RWPE2 (cell line): Measurements from ENCODE around the gene GMEB1.

Source experiments
- ATAC-seq: fragments of 200-7000 bp; cut with Tn5 transposase; 3 replicates; pipeline ENCODE4 v1.9.1; 2021; ENCODE audit warnings: low read depth
- DNase-seq: peaks from one replicate; pipeline ENCODE4 v3.0.0-alpha.2; 2020; ENCODE audit warnings: low spot score
- H3K27ac ChIP-seq: fragments of 450-650 bp; 2 replicates; pipeline ENCODE4 v1.5.1; 2017; ENCODE audit warnings: mild to moderate bottlenecking; ENCODE audit not compliant: poor library complexity, severe bottlenecking
- H3K27me3 ChIP-seq: fragments of 250-450 bp; sonication (Bioruptor Pico); 2 replicates; pipeline ENCODE4 v1.5.1; 2021; ENCODE audit warnings: mild to moderate bottlenecking, moderate library complexity; ENCODE audit not compliant: insufficient read depth, poor library complexity, severe bottlenecking
- H3K36me3 ChIP-seq: fragments of 250-450 bp; sonication (Bioruptor Pico); 2 replicates; pipeline ENCODE4 v1.5.1; 2020; ENCODE audit warnings: low read depth, mild to moderate bottlenecking, moderate library complexity
- H3K4me1 ChIP-seq: fragments of 250-450 bp; sonication (Bioruptor Pico); 2 replicates; pipeline ENCODE4 v1.5.1; 2021; ENCODE audit warnings: mild to moderate bottlenecking, moderate library complexity; ENCODE audit not compliant: insufficient read depth, poor library complexity, severe bottlenecking
- H3K4me3 ChIP-seq: fragments of 250-450 bp; sonication (Bioruptor Pico); 2 replicates; pipeline ENCODE4 v1.5.1; 2021; ENCODE audit warnings: mild to moderate bottlenecking, moderate library complexity; ENCODE audit not compliant: severe bottlenecking
- H3K9me3 ChIP-seq: fragments of 250-450 bp; sonication (Bioruptor Pico); 2 replicates; pipeline ENCODE4 v1.5.1; 2021; ENCODE audit warnings: mild to moderate bottlenecking, moderate library complexity; ENCODE audit not compliant: severe bottlenecking
- TF ChIP-seq, protein P1 (sequence below): fragments of 450-650 bp; IDR thresholded peaks from one replicate; pipeline ENCODE4 v1.5.1; 2017; ENCODE audit warnings: mild to moderate bottlenecking, moderate library complexity; ENCODE audit not compliant: poor library complexity, severe bottlenecking

Gene GMEB1

GRCh38 chr1:28736450-28737306 lies 68.1 kb downstream of the GMEB1 start, which contains the start of gene YTHDF2:
Gene YTHDF2 (plus strand): TSS chr1:28736940. CDS start chr1:28737121, 181 bp downstream.
- Histone ChIP-seq H3K9me3 (no peaks in the 10 kb centered on the region), H3K4me1 (peaks cover 22% of the 10 kb centered on the region), H3K27ac (peak within 1 kb of the TSS; percentile 80), H3K4me3 (peak within 1 kb of the TSS; percentile 87), H3K36me3 (peaks cover 40% of the 10 kb centered on the region), H3K27me3 (no peaks in the 10 kb centered on the region)
- ATAC-seq (peak; percentile 90), DNase-seq (peak; percentile 97)
- TF ChIP-seq, protein P1, sequence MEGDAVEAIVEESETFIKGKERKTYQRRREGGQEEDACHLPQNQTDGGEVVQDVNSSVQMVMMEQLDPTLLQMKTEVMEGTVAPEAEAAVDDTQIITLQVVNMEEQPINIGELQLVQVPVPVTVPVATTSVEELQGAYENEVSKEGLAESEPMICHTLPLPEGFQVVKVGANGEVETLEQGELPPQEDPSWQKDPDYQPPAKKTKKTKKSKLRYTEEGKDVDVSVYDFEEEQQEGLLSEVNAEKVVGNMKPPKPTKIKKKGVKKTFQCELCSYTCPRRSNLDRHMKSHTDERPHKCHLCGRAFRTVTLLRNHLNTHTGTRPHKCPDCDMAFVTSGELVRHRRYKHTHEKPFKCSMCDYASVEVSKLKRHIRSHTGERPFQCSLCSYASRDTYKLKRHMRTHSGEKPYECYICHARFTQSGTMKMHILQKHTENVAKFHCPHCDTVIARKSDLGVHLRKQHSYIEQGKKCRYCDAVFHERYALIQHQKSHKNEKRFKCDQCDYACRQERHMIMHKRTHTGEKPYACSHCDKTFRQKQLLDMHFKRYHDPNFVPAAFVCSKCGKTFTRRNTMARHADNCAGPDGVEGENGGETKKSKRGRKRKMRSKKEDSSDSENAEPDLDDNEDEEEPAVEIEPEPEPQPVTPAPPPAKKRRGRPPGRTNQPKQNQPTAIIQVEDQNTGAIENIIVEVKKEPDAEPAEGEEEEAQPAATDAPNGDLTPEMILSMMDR = peak; percentile 98

DNA sequence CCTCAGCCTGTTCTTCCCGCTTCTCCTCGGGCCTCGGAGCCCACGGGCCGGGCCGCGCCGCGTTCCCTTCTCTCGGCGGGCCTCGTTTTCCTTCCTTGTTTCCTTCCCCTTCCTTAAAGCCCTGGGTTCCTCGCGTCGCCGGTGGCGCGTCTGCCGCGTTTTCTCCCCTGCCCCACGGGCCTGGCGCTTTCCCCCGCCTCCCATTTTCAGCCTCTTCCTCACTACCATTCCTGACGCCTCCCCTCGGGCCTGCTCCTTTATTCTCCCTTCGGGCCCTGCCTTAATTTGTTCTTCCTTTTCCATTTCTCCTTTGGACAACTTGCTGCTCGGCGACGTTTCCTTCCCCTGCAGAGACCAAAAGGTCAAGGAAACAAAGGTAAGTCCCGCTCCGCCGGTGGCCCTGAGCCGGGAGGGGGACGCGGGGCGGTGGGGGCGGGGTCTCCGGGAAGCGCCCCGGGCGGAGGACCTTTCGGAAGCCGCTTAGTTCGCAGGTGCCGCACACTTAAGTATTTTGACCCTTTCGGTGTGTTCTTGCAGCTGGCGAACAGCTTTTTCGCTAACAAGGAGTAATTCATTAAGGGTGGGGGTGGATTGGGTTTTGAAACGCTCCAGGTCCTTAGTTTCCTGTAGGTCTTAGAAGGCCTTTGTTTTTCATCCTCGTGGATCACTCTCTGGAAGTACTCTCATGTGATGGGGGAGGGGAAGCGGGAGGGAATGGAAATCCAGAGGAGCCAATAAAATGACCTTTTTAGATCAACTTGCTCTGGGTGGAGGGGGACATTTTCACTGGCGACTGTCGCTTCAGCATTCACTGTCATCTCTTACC lies 68.9 kb downstream of the GMEB1 start:
- H3K4me1 ChIP-seq = peaks cover 22% of the 10 kb centered on the region
- ATAC-seq (peak; percentile 9; the same call in 1 of the 3 replicates), DNase-seq (no peak)
- TF ChIP-seq, protein P1 = no peak
- peaks cover 48% of the 10 kb centered on the region for H3K36me3 ChIP-seq
- peak overlapping the region; percentile 80 for H3K27ac ChIP-seq
- no peaks in the 10 kb centered on the region for H3K9me3 ChIP-seq
- H3K4me3 ChIP-seq = peak overlapping the region; percentile 87
- H3K27me3 ChIP-seq = no peaks in the 10 kb centered on the region

DNA sequence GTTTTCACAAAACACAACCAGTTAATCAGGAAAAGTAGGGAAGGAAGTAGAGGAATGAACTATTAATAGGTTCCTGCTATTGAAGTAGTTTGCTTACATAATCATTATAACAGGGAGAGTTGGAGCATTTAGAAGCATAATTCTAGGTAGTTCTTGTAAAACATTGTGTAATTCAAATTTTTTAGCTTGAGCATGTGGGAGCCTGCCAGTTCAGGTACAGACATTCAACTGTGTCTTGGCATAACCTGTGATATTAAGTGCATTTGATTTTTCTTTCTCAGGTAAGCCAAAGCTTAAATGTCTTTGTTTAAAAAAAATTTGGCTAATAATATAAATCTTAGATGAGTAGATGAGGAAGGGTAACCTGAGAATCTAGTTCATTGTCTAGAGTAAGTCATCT lies 71.5 kb downstream of the GMEB1 start:
- Histone ChIP-seq H3K27me3 (no peaks in the 10 kb centered on the region), H3K4me1 (peaks cover 27% of the 10 kb centered on the region), H3K9me3 (no peaks in the 10 kb centered on the region), H3K36me3 (peaks cover 74% of the 10 kb centered on the region), H3K4me3 (no peak overlapping the region), H3K27ac (peak overlapping the region; percentile 10)
- TF ChIP-seq, protein P1 = no peak
- ATAC-seq = no peak
- DNase-seq = no peak

GRCh38 chr1:28744184-28744583 lies 75.6 kb downstream of the GMEB1 start:
- ATAC-seq (no peak), DNase-seq (no peak)
- Histone ChIP-seq H3K9me3 (no peaks in the 10 kb centered on the region), H3K27me3 (no peaks in the 10 kb centered on the region), H3K36me3 (peaks cover 87% of the 10 kb centered on the region), H3K4me3 (no peak overlapping the region), H3K4me1 (peaks cover 22% of the 10 kb centered on the region), H3K27ac (no peak overlapping the region)
- TF ChIP-seq, protein P1 = no peak
